ENCODE measurements around the gene BTBD1.

BTBD1 gene

DNA sequence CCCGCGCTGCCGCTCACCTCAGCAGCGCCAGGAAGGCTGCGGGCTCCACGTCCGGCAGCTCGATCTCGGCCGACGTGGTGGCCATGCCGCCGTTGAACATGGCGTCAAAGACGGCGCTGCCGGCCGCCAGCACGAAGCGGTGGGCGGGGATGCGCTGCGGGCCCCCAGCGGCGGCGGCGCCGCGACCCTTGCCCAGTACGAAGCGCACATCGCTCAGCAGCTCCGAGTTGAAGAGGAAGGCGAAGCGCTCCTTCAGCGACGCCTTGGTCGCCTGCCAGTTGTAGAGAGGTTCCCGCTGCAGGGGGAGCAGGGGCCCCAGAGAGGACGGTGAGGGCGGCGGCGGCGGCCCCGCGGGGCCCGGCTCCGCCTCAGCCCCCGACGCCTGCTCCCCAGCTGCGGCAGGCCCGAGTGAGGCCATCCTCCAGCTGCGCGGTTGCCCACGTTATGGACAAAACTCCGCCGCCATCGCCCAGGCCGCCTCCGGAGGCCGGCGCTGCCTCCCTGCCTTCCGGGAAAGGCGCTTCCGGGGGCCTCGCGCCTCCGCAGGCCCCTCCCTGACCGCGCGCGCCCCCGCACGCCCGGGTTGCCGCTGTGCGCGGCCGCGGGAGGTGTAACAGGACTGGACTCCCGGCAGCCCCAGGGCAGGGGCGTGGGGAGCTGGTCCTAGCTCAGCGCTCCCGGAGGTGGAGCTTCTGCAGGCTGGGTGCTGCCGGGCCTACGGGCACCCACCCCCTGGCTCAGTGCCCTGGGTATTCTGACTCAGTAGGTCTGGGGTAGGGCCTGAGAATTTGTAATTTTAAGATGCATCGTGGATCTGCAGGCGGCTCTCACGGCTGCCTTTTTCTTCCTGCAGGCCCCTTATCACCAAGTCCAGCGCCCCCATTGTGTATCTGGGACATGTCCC is at the start of gene BTBD1:
Gene BTBD1 (minus strand): TSS at position 519 of the 904 bp plus-strand sequence. CDS start 101 bp downstream, at position 418.
- peak; percentile 97 for TF ChIP-seq POLR2A (IDR thresholded peaks at IDR 0.05; ENCODE audit: low read depth, low read length)
- FAIRE-seq (no peak), DNase-seq (ENCODE audit: insufficient read length, low spot score) (peak; percentile 92)

DNA sequence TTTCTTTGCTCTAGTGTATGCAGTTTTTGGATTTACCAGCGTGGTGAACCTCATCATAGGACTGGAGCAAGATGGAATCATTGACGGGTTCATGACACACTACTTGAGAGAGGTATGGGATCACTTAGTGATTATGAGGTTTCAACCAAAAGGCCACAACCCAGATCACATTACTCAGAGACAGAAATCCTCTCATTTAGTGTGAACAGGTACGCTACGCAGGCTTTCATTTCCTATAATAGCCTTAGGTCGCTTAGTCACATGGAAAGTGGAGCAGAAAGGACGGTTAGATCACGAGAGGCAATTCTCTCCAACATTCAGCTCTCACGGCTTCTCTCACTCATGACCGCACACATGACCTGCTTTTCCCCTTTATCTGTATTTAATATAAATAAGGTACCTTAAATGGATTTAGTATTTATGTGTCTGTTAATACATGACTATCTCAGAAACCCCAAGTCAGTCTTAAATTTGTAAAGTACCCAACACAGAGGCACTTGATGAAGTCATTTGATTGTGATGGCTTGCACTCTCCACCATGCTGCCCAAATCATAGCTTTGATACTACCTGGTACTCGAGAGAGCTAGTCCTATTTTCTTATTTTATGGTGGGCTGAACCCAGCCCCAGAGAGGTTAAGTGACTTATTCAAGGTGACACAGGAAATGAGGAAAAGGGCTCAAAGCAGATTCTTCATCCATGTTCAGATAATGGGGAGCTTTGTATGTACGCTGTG is 48.9 kb upstream of the BTBD1 start:
- no peak for TF ChIP-seq POLR2A (IDR thresholded peaks at IDR 0.05; ENCODE audit: low read depth, low read length)
- no peak for FAIRE-seq
- no peak for DNase-seq (ENCODE audit: insufficient read length, low spot score)

DNA sequence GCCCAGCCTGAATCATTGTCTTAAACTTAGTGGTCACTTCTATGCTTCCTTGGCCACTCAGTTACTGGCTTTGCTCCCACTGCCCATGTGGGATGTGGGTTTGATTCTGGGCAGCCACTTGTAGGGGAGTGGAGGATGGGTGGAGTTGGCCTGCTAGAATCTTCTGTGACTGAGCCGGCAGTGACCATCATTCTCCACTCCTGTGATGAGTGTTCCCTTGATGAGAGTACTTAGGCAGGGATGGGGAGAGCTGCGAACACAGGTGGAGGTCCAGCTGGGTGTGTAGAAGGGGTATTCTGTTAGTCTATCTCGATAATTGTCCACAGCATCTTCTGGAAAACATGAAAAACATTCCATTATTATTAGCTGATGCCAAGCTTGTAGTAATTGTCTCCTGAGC is 48.4 kb upstream of the BTBD1 start:
- no peak for DNase-seq (ENCODE audit: insufficient read length, low spot score)
- no peak for FAIRE-seq
- TF ChIP-seq POLR2A (IDR thresholded peaks at IDR 0.05; ENCODE audit: low read depth, low read length) = no peak

DNA sequence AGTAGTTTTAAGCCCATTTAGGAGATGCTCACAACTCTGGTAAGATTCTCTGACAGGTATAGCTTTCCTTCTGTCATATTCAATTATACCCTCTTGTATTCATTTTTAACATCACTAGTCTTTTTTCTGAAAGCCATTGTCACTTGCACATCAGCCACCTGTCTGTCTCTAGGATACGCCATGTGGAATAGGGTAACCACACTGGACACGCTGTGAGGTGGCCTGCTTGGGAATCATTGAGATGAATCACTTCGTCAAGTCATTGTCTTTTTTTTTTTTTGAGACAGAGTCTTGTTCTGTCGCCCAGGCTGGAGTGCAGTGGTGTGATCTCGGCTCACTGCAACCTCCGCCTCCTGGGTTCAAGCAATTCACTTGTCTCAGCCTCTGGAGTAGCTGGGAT is 47.8 kb upstream of the BTBD1 start:
- TF ChIP-seq POLR2A (IDR thresholded peaks at IDR 0.05; ENCODE audit: low read depth, low read length) = no peak
- FAIRE-seq (no peak), DNase-seq (ENCODE audit: insufficient read length, low spot score) (no peak)

DNA sequence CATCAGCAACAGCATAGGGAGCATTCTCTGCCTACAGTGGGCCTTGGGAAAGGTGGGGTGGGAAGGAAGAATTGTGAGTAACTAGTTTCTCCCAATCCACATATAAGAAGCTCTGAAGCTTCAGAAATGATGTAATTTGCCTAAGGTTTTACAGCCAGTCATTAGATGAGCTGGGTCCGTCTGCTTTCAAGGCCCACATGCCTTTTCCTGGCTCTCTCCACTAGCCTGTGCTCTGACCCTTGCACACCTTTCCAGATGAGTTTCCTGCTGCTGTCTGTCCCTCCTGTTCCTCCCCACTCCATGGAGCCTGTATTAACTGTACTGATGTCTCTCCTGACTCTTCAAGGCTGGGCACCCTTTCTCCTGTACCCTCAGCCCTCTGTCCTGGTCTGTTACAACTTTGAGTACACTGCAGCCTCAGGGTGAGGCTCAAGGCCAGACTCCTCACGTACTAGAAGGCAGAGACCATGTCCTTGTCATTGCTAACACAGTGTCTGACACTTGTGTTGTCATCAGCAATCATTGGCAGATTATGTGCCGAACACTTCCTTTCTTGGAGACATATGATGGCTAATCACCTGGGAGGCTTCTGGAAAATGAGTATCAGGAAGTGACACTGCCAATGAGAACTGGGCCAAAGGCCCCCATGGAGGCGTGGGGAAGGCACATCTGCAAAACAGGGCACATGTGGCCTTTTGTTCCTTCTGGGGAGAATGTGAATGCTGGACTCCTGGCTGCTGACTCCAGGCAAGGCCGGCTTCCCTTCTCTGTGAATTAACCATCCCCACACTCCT is 47.0 kb upstream of the BTBD1 start:
- DNase-seq (ENCODE audit: insufficient read length, low spot score) (no peak), FAIRE-seq (no peak)
- TF ChIP-seq POLR2A (IDR thresholded peaks at IDR 0.05; ENCODE audit: low read depth, low read length) = no peak

DNA sequence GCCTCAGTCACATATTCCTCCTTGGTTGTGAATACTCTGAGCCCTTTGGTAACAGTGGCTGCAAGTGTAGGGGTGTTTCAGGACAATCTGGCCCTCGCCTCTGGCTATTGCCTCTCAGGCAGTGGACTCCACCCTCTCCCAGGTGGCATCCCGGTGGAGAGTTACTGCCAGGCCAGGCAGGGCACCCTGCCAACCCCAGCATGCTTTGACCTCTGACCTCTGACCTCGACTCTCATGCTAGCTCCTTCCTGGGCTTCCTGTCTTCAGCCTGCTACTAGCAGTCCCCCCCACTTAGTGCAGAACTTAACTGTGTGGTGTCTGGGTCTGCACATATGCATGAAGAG is 45.9 kb upstream of the BTBD1 start:
- no peak for DNase-seq (ENCODE audit: insufficient read length, low spot score)
- TF ChIP-seq POLR2A (IDR thresholded peaks at IDR 0.05; ENCODE audit: low read depth, low read length) = no peak
- FAIRE-seq = no peak

DNA sequence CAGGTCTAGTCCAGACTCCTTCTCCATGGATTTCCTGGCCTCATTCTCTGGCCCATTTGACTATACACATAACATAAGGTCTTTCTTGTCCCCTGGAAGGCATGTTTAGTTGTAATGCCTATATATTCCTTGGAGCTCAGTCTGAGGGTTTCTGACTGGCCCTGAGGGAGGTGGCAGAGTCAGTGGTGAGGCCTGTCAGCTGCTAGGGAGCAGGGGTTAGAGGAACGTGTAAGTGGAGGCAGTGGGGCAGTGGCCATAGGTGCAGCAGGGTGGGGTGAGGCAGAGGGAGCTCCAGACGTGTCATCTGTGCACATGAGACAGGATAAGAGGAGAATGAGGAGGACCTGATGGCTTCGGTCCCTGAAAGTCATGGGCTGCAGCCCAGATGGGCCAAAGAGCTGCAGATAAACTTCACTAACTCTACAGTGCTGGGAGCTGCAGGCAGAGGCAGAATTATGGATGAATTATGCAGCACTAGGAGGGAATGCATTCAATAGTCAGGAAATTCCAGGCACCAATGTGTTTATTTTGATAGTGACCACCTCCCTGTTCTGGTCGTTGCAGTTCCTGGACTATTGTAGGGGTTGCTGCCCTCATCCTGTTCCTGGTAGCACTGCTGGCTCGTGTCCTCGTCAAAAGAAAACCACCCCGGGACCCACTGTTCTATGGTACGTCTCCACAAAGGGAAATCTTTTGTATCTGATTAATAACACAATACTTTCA is 45.3 kb upstream of the BTBD1 start:
- no peak for TF ChIP-seq POLR2A (IDR thresholded peaks at IDR 0.05; ENCODE audit: low read depth, low read length)
- DNase-seq (ENCODE audit: insufficient read length, low spot score) (no peak), FAIRE-seq (no peak)

DNA sequence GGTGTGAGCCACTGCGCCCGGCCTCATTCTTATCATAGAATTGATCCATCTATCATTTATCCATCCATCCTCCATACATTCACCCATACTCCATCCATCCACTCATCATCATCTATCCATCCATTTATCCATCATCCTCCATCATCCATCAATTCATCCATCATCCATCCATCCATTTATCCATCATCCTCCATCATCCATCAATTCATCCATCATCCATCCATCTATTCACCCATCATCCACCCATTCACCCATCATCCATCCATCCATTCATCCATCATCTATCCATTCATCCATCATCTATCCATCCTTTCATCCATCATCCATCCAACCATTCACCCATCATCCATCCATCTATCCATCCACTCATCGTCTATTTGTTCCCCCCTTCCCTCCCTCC is 44.1 kb upstream of the BTBD1 start:
- FAIRE-seq (no peak), DNase-seq (ENCODE audit: insufficient read length, low spot score) (no peak)
- TF ChIP-seq POLR2A (IDR thresholded peaks at IDR 0.05; ENCODE audit: low read depth, low read length) = no peak

DNA sequence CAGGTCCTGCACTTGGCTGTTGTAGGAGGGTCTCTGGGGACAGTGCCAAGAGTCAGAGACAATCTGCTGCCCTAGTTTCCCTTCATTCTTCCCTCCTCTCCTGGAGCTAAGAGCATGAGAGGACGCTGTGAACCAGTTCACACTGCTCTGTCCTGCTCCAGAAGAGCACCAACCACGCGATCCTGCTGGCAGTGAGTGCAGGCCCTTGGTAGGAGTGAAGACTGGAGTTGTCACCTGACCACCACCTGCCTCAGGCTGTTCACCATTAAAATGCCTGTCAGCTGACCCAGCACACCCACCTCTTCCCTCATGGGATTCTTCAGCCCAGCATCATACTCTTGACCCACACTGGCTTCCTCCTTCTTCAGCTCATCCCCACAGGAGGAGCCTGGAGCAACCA is 43.3 kb upstream of the BTBD1 start:
- no peak for DNase-seq (ENCODE audit: insufficient read length, low spot score)
- FAIRE-seq = no peak

DNA sequence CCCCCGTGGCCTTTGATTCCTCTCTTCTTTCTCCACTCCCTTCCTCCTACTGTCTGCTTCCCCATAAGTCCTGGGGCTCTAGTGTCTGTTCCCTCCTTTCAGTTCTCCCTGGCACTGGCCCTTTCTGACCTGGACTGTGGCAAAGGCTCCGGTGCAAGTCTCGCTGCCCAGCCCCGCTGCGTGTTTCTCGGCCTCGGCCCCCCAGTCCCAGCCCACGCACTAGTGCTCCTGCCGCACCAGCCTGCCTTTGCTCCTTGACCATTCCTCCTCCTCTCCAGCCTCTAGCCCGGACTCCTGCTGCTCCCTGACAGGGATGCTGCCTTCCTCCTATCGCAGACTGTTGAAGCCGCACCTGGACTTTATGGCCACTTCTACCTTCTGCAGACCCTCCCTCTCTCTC is 42.5 kb upstream of the BTBD1 start:
- DNase-seq (ENCODE audit: insufficient read length, low spot score) = no peak
- no peak for FAIRE-seq
- no peak for TF ChIP-seq POLR2A (IDR thresholded peaks at IDR 0.05; ENCODE audit: low read depth, low read length)

More for the DNA sequence above, 43.3 kb upstream of the BTBD1 start:
- TF ChIP-seq POLR2A (IDR thresholded peaks at IDR 0.05; ENCODE audit: low read depth, low read length) = no peak

DNA sequence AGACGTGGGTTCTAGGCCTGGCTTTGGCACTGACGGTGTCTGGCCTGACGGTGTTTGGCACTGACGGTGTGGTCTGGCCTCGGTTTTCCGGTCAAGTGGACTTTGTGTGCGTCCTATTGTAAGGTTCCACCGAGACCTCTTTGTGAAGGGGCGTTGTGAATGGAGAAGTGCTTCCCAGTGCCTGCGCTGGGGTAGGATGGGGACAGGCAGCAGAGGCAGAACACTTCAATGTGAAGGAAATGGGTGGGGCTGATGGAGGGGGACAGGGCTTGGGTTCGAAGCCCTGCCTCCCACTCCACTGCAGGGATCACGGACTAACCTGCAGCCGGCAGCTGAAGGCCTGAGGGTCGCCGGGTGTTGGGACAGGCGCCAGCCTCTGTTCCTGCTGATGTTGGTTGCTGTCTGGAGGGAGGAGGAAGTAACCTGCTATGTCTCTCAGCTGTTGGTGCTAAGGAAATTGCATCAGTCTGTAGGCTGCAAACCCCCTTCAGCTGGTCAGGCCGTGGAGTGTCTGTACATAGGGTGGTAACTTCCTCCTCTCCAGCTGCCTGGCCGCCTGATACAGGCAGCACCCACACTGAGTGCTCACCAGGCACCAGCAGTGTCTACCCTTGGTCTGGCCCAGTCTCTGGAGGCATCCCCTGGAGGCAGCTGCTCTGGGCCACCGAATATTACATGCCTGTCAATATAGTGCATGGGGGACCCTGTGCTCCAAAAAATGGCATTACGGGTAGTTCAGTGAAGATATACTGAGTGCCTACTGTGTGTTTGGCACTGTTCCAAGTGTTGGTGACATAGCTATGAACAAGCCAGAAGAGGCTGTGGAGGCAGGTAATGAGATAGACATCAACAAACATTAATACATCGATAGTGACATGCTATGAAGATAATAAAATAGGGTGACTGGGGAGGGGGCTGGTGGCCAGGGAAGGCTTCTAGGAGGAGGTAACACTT is 41.5 kb upstream of the BTBD1 start:
- no peak for DNase-seq (ENCODE audit: insufficient read length, low spot score)
- no peak for FAIRE-seq

DNA sequence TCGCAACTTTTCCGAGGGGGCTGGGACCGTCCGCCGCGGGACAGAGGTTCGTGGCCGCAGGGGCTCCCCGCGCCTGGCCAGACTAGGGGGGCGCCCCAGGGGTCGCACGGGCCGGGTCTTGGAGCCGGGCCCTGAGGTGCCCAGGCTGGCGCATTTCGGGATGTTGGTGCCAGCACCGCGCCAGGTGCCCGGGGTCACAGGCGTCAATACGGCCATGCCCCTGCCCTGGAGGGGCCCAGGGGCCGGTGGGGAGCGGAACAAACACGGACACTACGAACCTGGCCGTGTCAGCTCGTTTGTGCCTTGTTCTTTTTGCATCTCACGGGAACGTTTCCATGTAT is 40.8 kb upstream of the BTBD1 start:
- FAIRE-seq (no peak), DNase-seq (ENCODE audit: insufficient read length, low spot score) (no peak)
- no peak for TF ChIP-seq POLR2A (IDR thresholded peaks at IDR 0.05; ENCODE audit: low read depth, low read length)

More for the DNA sequence above, 41.5 kb upstream of the BTBD1 start:
- TF ChIP-seq POLR2A (IDR thresholded peaks at IDR 0.05; ENCODE audit: low read depth, low read length) = no peak

Measured in H54 (cell line).